GM19238 (cell line): ENCODE results near the gene PIK3CB.
"Not testable (repeated sequence)": the region's sequence is repeated elsewhere in the genome, so short reads cannot be mapped to it uniquely, and the experiment has no call there.

Experiments used
- DNase-seq: peaks from one replicate; pipeline ENCODE4 v3.0.0; 2011; ENCODE audit warnings: low spot score; ENCODE audit not compliant: insufficient read length

The PIK3CB gene

GRCh38 chr3:138682648-138683047 lies 152.1 kb downstream of the PIK3CB start:
- no peak for DNase-seq

- no peak for DNase-seq
Observed at GRCh38 chr3:138681463-138682220, 153.1 kb downstream of the PIK3CB start.

GRCh38 chr3:138680974-138681373 lies 153.8 kb downstream of the PIK3CB start:
- DNase-seq, result not testable (repeated sequence)

- no peak for DNase-seq
Observed at GRCh38 chr3:138678874-138679392, 155.8 kb downstream of the PIK3CB start.

- no peak for DNase-seq
Observed at GRCh38 chr3:138678086-138678485, 156.6 kb downstream of the PIK3CB start.

- DNase-seq, result no peak
Observed at GRCh38 chr3:138675393-138675792, 159.3 kb downstream of the PIK3CB start.

- DNase-seq, result no peak
Observed at GRCh38 chr3:138673641-138674530, 160.8 kb downstream of the PIK3CB start.

GRCh38 chr3:138670407-138670806 lies 164.3 kb downstream of the PIK3CB start:
- no peak for DNase-seq

- DNase-seq, result no peak
Observed at GRCh38 chr3:138668107-138668506, 166.6 kb downstream of the PIK3CB start.

GRCh38 chr3:138657508-138657907 lies 177.2 kb downstream of the PIK3CB start:
- no peak for DNase-seq

- DNase-seq, result no peak
Observed at GRCh38 chr3:138653567-138653966, 181.2 kb downstream of the PIK3CB start.

GRCh38 chr3:138649134-138649533 lies 185.6 kb downstream of the PIK3CB start:
- no peak for DNase-seq

- no peak for DNase-seq
Observed at GRCh38 chr3:138646513-138646912, 188.2 kb downstream of the PIK3CB start.

- no peak for DNase-seq
Observed at GRCh38 chr3:138646008-138646407, 188.7 kb downstream of the PIK3CB start.

GRCh38 chr3:138642927-138643253 lies 191.8 kb downstream of the PIK3CB start:
- DNase-seq, result no peak

- DNase-seq, result no peak
Observed at GRCh38 chr3:138642226-138642926, 192.4 kb downstream of the PIK3CB start.

GRCh38 chr3:138640537-138640936 lies 194.2 kb downstream of the PIK3CB start:
- DNase-seq, result no peak

- DNase-seq, result no peak
Observed at GRCh38 chr3:138638641-138639040, 196.1 kb downstream of the PIK3CB start.

GRCh38 chr3:138629526-138629925 lies 205.2 kb downstream of the PIK3CB start:
- DNase-seq, result no peak

- no peak for DNase-seq
Observed at GRCh38 chr3:138625707-138626365, 208.9 kb downstream of the PIK3CB start.

GRCh38 chr3:138624518-138624917 lies 210.2 kb downstream of the PIK3CB start:
- DNase-seq, result no peak
